Effector memory CD8-positive, alpha-beta T cell (primary cell): ENCODE measurements around the gene PRKN.

ENCODE experiments used
- ATAC-seq: fragments of 150-1000 bp; cut with Tn5 transposase; replicated peaks from 2 replicates; pipeline ENCODE4 v1.10.0; 2021; ENCODE audit warnings: mild to moderate bottlenecking, moderate library complexity
- DNase-seq, 3 experiments: peaks; one replicate each; pipeline ENCODE4 v3.0.0; 2021
- H3K27ac Mint-ChIP-seq, 2 donors: one replicate each; pipeline ENCODE4 v1.8.0; 2022; ENCODE audit warnings: mild to moderate bottlenecking in 2 of 2, mixed read lengths in 2 of 2, moderate library complexity in 2 of 2
- H3K27me3 Mint-ChIP-seq, 2 donors: one replicate each; pipeline ENCODE4 v1.8.0; 2022; ENCODE audit warnings: mixed read lengths in 2 of 2
- H3K36me3 Mint-ChIP-seq: one replicate; pipeline ENCODE4 v1.8.0; 2022; ENCODE audit warnings: mild to moderate bottlenecking, moderate library complexity, mixed read lengths; ENCODE audit not compliant: insufficient read depth
- H3K4me1 Mint-ChIP-seq, 2 donors: one replicate each; pipeline ENCODE4 v1.8.0; 2022; ENCODE audit warnings: low read depth in 2 of 2, mixed read lengths in 2 of 2
- H3K4me3 Mint-ChIP-seq, 2 donors: one replicate each; pipeline ENCODE4 v1.8.0; 2022; ENCODE audit warnings: mild to moderate bottlenecking in 2 of 2, mixed read lengths in 2 of 2, moderate library complexity in 2 of 2
- H3K9me3 Mint-ChIP-seq, 2 donors: one replicate each; pipeline ENCODE4 v1.8.0; 2022; ENCODE audit warnings: mixed read lengths in 2 of 2

The PRKN gene

DNA sequence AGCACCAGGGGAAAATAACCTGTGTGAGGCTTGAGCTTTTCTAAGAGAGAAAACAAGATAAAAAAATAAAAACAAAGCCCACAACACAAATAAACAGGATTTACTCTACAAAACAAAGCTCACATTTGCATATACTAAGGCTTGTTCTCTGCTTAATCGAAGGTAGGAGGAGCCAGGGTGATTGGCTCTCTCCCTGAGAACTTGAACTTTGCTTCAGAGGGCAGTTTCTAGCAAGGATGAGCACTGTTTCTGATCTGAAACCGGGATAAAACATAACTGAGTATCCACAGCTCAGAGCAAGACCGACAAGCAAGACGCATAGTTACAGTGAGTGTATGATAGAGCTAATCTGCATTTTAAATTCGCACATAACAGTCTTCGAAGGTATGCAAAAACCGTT, 200.6 kb downstream of the PRKN start:
- Mint-ChIP-seq H3K27ac (no peak overlapping the region), H3K4me3 (no peak overlapping the region), H3K9me3 (peaks cover 6 to 8% of the 10 kb centered on the region in 2 donors), H3K27me3 (no peaks in the 10 kb centered on the region), H3K36me3 (no peaks in the 10 kb centered on the region), H3K4me1 (no peaks in the 10 kb centered on the region)
- no peak for ATAC-seq
- no peak for DNase-seq

DNA sequence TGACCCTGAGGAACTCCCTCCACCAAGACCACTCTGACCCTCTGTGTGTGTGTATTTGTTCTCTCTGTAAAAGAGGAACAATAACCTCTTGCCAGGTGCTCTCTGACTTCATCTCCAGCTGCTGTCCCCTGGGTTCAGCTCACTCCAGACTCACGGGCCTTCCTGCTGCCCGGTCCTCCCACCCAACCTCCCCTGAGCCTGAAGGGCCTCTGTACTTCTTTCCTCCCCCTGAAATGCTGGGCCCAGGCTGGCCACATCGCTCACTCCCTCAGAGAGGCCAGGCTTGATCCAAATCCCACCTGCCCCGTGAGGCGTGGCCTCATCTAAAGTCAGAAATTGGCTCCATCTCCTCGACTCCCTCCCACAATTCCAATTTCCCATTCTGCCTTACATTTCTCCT, 202.4 kb downstream of the PRKN start:
- DNase-seq (no peak), ATAC-seq (no peak)
- H3K27me3 Mint-ChIP-seq: no peaks in the 10 kb centered on the region
- H3K4me3 Mint-ChIP-seq: no peak overlapping the region
- H3K36me3 Mint-ChIP-seq: no peaks in the 10 kb centered on the region
- no peak overlapping the region for H3K27ac Mint-ChIP-seq
- H3K9me3 Mint-ChIP-seq: peaks cover 6 to 8% of the 10 kb centered on the region in 2 donors
- no peaks in the 10 kb centered on the region for H3K4me1 Mint-ChIP-seq

DNA sequence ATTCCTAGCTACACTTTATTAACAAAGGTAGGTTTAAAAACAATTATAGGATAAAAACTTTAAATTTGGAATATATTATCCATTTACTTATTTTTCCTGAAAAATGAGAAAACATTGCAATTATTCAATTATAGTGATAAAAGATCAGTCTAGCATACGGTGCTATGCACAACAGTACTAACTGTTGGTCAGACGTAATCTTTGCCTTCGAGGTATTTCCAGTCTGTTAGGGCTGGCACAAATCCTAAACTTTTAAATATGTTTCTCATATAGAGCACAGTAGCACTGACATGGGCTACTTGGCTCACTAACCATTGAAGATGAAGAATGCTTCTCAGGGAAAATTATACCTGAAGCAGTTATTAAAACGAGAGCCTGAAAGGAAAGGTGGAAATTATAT, 214.8 kb downstream of the PRKN start:
- Mint-ChIP-seq H3K27ac (no peak overlapping the region), H3K4me3 (no peak overlapping the region), H3K9me3 (no peaks in the 10 kb centered on the region)

DNA sequence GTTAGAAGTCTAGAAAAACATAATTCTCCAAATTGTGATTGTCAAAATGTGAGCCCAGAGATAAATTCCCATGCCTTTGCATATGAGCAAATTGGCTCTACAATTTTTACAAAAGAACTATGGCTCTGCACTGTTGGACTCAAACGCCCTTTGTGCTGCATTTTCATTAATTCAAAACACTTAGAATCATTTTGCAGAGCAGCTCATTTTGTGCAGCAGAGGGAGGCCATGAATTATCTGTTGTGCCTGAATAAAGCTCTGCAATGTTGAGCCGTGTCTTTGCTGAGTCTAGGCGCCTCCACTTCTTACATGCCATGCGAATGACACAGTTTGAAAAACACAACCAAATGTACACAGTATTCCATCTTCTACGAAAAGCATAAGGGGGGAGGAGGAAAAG, 230.2 kb downstream of the PRKN start:
- Mint-ChIP-seq H3K4me1 (no peaks in the 10 kb centered on the region), H3K36me3 (peaks cover 8% of the 10 kb centered on the region), H3K9me3 (peaks cover 0 to 2% of the 10 kb centered on the region in 2 donors), H3K4me3 (no peak overlapping the region), H3K27me3 (no peaks in the 10 kb centered on the region), H3K27ac (no peak overlapping the region)
- DNase-seq: no peak
- ATAC-seq: no peak

More for the DNA sequence above, 214.8 kb downstream of the PRKN start:
- ATAC-seq: no peak
- no peaks in the 10 kb centered on the region for H3K4me1 Mint-ChIP-seq
- H3K27me3 Mint-ChIP-seq: no peaks in the 10 kb centered on the region
- no peak for DNase-seq
- no peaks in the 10 kb centered on the region for H3K36me3 Mint-ChIP-seq

DNA sequence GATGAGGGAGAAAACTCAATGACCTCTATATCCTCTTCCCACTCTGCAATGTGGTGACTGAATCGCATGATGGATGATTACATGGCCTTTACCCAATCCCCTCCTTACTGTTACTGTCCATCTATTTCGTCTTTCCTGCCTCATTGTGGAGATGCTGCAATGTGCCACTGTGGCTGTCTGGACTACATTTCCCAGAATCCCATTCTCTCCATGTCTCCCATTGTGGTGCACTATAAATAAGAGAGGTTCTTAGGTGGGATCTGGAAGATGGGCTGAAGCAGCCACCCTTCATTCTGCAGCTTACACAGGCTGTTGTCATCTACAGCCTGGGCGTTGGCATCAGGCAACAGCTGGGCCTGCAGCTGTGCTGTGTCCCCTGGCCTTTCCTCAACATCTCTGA, 233.6 kb downstream of the PRKN start:
- no peak for DNase-seq
- no peaks in the 10 kb centered on the region for H3K27me3 Mint-ChIP-seq
- no peak overlapping the region for H3K27ac Mint-ChIP-seq
- peaks cover 3% of the 10 kb centered on the region for H3K36me3 Mint-ChIP-seq
- no peak overlapping the region for H3K4me3 Mint-ChIP-seq
- peaks cover 0 to 6% of the 10 kb centered on the region in 2 donors for H3K9me3 Mint-ChIP-seq
- ATAC-seq: no peak
- H3K4me1 Mint-ChIP-seq: no peaks in the 10 kb centered on the region

DNA sequence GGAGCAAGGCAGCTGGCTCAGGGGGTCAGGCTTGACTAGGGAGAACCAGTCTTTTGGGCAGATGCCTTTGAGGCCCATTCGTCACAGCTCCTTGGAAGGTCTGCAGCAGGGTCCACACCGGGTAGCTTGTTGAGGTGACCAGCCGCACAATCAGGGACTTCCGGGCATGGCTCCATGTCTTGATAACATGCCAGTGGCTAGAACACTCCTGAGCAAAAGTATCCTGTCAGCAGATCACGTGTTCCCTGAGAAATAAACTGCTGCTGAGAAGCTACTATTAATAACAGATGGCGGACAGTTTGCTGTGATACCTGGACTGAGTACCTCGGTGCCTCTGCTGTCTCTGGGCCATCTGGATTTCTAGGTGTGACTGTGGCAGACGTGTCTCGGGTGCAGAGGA, 235.9 kb downstream of the PRKN start:
- Mint-ChIP-seq H3K9me3 (peaks cover 7% of the 10 kb centered on the region in 2 donors), H3K4me1 (no peaks in the 10 kb centered on the region), H3K27ac (no peak overlapping the region)

DNA sequence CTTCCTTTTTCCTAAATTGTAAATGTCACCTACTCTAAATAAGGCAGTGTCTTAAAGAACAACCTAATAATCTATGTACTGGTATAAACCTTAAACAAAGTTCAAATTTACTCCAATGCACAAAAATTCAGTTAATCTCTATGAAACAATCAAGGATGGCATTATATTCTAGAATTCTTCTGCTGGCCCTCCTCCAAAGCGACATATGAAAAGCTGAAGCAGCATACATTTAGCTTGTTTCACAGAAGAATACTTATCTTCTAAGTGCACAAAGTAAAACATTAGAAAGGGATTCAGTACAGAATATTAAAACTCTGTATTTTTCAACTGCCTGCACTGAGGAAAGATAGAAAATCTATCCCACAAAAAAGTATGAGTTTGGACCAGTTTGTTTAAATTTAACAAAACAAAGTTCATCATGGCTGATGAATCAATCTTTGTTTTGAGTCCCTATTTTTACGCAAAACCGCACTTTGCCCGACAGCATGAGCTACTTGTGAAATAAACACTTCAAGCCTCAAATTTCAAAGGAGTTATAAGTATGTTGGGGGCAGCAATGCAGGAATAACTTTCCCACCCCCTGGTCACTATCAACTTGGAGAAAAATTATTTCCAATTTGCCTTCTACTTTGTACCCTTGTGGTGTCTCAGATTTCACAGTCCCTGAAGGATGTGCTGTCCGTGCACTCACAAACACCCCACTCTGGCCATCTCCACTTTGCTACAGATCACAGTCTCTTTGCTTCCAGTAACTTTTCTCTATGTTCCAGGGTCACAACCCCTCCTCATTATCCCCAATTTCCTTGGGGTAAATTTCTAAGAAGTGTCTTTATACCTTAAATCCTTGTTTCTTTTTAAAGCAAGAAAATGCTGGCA, 238.2 kb downstream of the PRKN start:
- Mint-ChIP-seq H3K4me1 (no peaks in the 10 kb centered on the region), H3K9me3 (peaks cover 7% of the 10 kb centered on the region in 2 donors), H3K4me3 (no peak overlapping the region), H3K36me3 (peaks cover 3% of the 10 kb centered on the region), H3K27me3 (no peaks in the 10 kb centered on the region), H3K27ac (no peak overlapping the region)
- DNase-seq: no peak
- no peak for ATAC-seq

More for the DNA sequence above, 235.9 kb downstream of the PRKN start:
- DNase-seq (no peak), ATAC-seq (no peak)
- no peaks in the 10 kb centered on the region for H3K27me3 Mint-ChIP-seq
- H3K36me3 Mint-ChIP-seq: peaks cover 3% of the 10 kb centered on the region
- H3K4me3 Mint-ChIP-seq: no peak overlapping the region

DNA sequence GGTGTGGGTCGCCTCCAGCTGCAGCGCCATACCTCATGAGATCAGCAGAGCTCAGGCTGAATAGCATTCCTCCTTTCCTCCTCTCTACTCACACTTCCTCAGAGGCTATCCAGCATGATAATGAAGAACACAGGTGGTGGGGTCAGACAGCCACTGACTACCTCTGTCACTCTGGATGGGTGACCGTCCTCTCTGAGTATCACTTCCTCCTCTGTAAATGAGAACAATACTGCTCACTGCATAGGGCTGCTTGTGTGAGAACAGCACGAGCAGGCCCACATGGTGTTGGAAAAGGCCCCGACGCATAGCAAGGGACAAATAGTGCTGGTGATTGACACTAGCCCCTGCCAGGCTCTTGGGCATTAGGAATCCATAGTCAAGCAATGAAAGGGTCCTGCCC, 239.1 kb downstream of the PRKN start:
- ATAC-seq (no peak), DNase-seq (no peak)
- Mint-ChIP-seq H3K4me1 (no peaks in the 10 kb centered on the region), H3K36me3 (no peaks in the 10 kb centered on the region), H3K4me3 (no peak overlapping the region), H3K9me3 (peaks cover 7% of the 10 kb centered on the region in 2 donors), H3K27me3 (no peaks in the 10 kb centered on the region), H3K27ac (no peak overlapping the region)

DNA sequence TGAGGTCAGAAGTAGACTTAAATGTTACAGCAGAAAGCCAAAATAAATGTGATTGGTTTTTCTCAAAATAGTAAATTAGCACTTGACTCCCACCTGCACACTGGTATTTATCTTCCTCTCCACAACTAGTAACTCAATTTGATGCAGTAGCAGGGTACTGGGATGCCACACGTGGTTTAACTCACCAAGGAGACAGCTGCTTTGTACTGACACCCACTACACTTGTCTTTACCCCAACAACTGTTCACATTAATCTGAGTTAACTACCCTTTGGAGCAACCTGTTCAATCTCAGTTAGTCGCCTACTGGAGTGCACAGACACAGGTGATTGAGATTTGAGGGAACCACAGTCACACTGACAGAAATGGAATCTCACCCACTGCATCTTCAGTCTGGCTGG, 242.1 kb downstream of the PRKN start:
- Mint-ChIP-seq H3K27ac (no peak overlapping the region), H3K9me3 (peaks cover 7 to 8% of the 10 kb centered on the region in 2 donors), H3K27me3 (no peaks in the 10 kb centered on the region), H3K36me3 (no peaks in the 10 kb centered on the region), H3K4me3 (no peak overlapping the region), H3K4me1 (no peaks in the 10 kb centered on the region)
- ATAC-seq (no peak), DNase-seq (no peak)

DNA sequence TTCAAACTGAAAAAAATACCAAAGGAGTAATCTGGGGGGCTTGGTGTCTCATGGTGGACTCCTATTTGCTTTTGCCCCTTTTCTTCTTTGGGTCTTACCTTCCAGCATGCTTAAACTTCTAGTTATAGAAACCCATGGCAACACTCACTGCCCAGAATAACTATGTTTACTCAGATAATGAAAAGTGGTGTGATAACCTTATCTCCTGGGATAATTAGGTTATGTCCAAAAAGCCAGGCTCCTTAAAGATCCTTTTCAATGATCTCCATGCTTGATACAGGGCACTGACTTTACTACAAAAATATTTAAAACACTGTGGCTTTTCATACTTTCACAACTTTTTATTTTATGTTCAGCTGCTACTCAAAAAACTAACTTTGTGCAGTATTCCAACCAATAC, 245.6 kb downstream of the PRKN start:
- H3K4me3 Mint-ChIP-seq: no peak overlapping the region

DNA sequence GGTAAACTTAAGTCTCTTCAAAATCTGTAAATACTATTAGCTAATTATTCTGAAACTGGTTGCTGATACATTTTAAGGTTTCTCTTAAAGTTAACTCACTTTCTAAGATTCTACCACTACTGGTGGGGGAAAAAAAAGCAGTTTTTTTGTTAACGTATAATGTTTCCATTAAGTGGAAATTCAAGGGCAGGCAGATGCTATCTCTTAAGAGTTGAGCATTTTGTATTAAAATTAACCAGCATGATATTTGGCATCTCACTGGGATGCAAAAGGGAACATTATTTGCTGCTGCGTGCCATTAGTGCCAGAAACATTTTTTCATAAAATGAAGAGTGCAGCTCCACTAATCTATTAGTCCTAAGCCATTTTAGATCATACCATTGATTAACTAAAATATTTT, 246.2 kb downstream of the PRKN start:
- Mint-ChIP-seq H3K36me3 (no peaks in the 10 kb centered on the region), H3K4me1 (no peaks in the 10 kb centered on the region), H3K4me3 (no peak overlapping the region), H3K27me3 (no peaks in the 10 kb centered on the region), H3K27ac (no peak overlapping the region), H3K9me3 (peaks cover 0 to 4% of the 10 kb centered on the region in 2 donors)
- DNase-seq (no peak), ATAC-seq (no peak)

More for the DNA sequence above, 245.6 kb downstream of the PRKN start:
- H3K27me3 Mint-ChIP-seq: no peaks in the 10 kb centered on the region
- DNase-seq: no peak
- H3K9me3 Mint-ChIP-seq: peaks cover 0 to 4% of the 10 kb centered on the region in 2 donors
- ATAC-seq: no peak
- no peaks in the 10 kb centered on the region for H3K36me3 Mint-ChIP-seq
- H3K27ac Mint-ChIP-seq: no peak overlapping the region
- H3K4me1 Mint-ChIP-seq: no peaks in the 10 kb centered on the region

DNA sequence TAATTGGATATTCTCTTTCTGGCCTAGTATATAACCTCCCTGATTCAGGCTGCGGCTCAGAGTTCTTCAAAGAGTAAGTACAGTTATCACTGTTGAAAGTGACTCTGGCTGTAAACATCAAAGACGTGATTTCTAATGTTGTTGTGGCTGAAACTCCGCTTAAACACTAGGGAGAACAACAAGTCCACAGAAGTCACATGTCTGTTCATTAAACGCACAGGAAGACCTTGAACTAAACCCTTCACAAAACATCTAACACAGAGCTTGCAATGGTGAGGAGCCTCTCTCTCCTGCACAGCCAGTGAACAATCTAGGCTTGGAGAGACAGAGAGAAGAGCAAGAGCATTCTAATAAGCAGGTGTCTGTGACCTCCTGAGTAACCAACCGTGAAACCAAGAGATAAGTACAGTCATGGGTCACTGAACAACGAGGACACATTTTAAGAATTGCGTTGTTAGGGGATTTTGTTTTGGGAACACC, 249.3 kb downstream of the PRKN start:
- no peak overlapping the region for H3K4me3 Mint-ChIP-seq
- H3K27ac Mint-ChIP-seq: no peak overlapping the region
- no peaks in the 10 kb centered on the region for H3K36me3 Mint-ChIP-seq
- H3K27me3 Mint-ChIP-seq: no peaks in the 10 kb centered on the region
- H3K9me3 Mint-ChIP-seq: peaks cover 0 to 8% of the 10 kb centered on the region in 2 donors
- no peak for DNase-seq
- no peaks in the 10 kb centered on the region for H3K4me1 Mint-ChIP-seq
- no peak for ATAC-seq

DNA sequence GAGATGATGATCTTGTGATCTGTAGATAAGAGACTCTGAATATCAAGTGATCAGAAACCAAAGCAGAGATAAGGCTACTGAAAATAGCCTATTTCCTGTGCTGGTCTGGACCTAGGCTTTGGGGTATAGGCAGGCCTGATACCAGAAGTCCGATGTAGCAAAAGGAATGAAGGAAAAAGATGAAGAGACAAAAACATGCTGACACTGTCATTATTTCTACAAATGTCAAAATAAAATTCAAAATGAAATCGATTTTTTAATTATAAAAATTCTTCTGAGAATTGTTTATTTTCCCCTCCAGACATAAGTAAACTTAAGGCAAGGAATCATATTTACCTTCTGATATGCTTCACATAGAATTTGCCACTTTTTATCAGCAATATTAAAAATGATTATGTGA, 252.8 kb downstream of the PRKN start:
- Mint-ChIP-seq H3K27ac (no peak overlapping the region), H3K4me1 (no peaks in the 10 kb centered on the region), H3K9me3 (peaks cover 0 to 5% of the 10 kb centered on the region in 2 donors), H3K27me3 (no peaks in the 10 kb centered on the region), H3K4me3 (no peak overlapping the region), H3K36me3 (no peaks in the 10 kb centered on the region)
- ATAC-seq (no peak), DNase-seq (no peak)

DNA sequence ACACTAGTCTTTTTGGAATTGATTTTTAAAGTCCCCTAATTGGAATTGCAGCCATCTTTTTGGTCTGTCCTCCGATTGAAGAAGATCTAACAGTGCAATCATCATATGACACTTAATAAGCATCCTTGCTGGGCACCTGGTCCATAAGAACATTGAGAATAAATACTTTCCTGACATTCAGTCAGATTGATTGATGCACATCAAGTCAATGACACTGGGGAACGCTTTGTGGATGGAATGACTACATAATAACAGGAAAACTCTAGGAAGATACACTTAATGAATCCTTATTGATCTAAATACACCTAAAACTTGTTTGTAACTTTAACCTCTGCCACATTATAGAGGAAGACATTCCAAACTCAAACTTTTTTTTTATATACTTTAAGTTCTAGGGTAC, 255.7 kb downstream of the PRKN start:
- no peak for DNase-seq
- peaks cover 7 to 8% of the 10 kb centered on the region in 2 donors for H3K9me3 Mint-ChIP-seq
- H3K27me3 Mint-ChIP-seq: no peaks in the 10 kb centered on the region
- no peaks in the 10 kb centered on the region for H3K4me1 Mint-ChIP-seq
- ATAC-seq: no peak
- H3K27ac Mint-ChIP-seq: no peak overlapping the region
- H3K36me3 Mint-ChIP-seq: no peaks in the 10 kb centered on the region
- no peak overlapping the region for H3K4me3 Mint-ChIP-seq
